Heart left ventricle (tissue), 16 donors: ENCODE measurements around the gene SMIM21. TPM values are rescaled to one million over a fixed set of nuclear protein-coding genes. Genes with fewer than 3 reads are reported as not detected.

Experiments used
- ATAC-seq, 4 donors: fragments of 200-7000 bp; cut with Tn5 transposase; one replicate each; pipeline ENCODE4 v1.9.1; 2020 to 2022; ENCODE audit warnings: moderate library complexity in 4 of 4, mild to moderate bottlenecking in 3 of 4, moderate number of reproducible peaks in 1 of 4
- DNase-seq, 5 donors: peaks; one replicate each; pipeline ENCODE4 v3.0.0-alpha.2; 2020
- H3K27ac ChIP-seq, 12 donors: fragments of 200-600 bp; sonication (generic) in 4 of 12; one replicate each; pipeline versions ENCODE4 v1.5.0 to v1.8.0; 2016 to 2022; ENCODE audit warnings: mild to moderate bottlenecking in 2 of 12
- H3K27me3 ChIP-seq, 9 donors: fragments of 200-600 bp; sonication (generic) in 2 of 9; one replicate each; pipeline versions ENCODE4 v1.5.1 to v1.8.0; 2016 to 2022; ENCODE audit warnings: mild to moderate bottlenecking in 3 of 9
- H3K36me3 ChIP-seq, 9 donors: fragments of 200-600 bp; sonication (generic) in 2 of 9; one replicate each; pipeline versions ENCODE4 v1.5.0 to v1.8.0; 2018 to 2022; ENCODE audit warnings: mild to moderate bottlenecking in 2 of 9
- H3K4me1 ChIP-seq, 12 donors: fragments of 200-600 bp; sonication (generic) in 4 of 12; one replicate each; pipeline versions ENCODE4 v1.5.0 to v1.8.0; 2016 to 2022; ENCODE audit warnings: mild to moderate bottlenecking in 3 of 12
- H3K4me3 ChIP-seq, 12 donors: fragments of 200-600 bp; sonication (generic) in 4 of 12; one replicate each; pipeline versions ENCODE4 v1.5.0 to v1.8.0; 2017 to 2022; ENCODE audit warnings: mild to moderate bottlenecking in 9 of 12, moderate library complexity in 4 of 12
- H3K9me3 ChIP-seq, 12 donors: fragments of 200-600 bp; sonication (generic) in 4 of 12; one replicate each; pipeline versions ENCODE4 v1.5.0 to v1.8.0; 2016 to 2022; ENCODE audit warnings: mild to moderate bottlenecking in 1 of 12
- POLR2A ChIP-seq, 2 donors: fragments of 450-650 bp; IDR thresholded peaks; one replicate each; pipeline ENCODE4 v1.6.1; 2017; ENCODE audit warnings: antibody characterized with exemption in 2 of 2, mild to moderate bottlenecking in 2 of 2, moderate library complexity in 2 of 2
- WGBS, 4 donors: extraction: QIAGEN DNeasy Blood & Tissue Kit in 2 of 4; methylation state at CpG; one replicate each; pipeline versions ENCODE4 v1.1.5 to v1.1.7; 2013 to 2018; 5-methylcytosine and 5-hydroxymethylcytosine counted together
- intact Hi-C, 10 donors: fragments of 100-400 bp; cut with DNase I; formaldehyde crosslinking; loops; one replicate each; pipeline versions ENCODE4 v1.11.1 to v1.14.2; 2022
- polyA plus RNA-seq, 2 donors: library from polyadenylated mRNA; stranded (reverse); fragments of 200-250 nt; gene quantifications; one replicate each; pipeline ENCODE4 v1.2.3, GENCODE V29; 2013
- total RNA-seq, 9 donors: library from RNA; depleted of rRNA in 2 of 9; stranded (reverse); fragments of >200 nt in 2 of 9; fragmentation: NEBNext Ultra II Directional in 3 of 9; extraction: Animal tissue kit (Norgen Biotek cat#: 25700) in 3 of 9; gene quantifications; one replicate each; pipeline versions ENCODE4 v1.1.0 to v1.2.4, GENCODE V29; 2016 to 2023
- TF ChIP-seq, protein P1 (sequence below), 12 donors: fragments of 200-600 bp; sonication (generic) in 4 of 12; IDR thresholded peaks; one replicate each; pipeline versions ENCODE4 v1.5.0 to v1.8.0; 2018 to 2022; ENCODE audit warnings: antibody characterized with exemption in 12 of 12, mild to moderate bottlenecking in 5 of 12
- donor health status: ischemic (EF 13 %, LVEDD 7.1; RV severe dilation, severe dysfunction).
- donor health status: healthy with polysubstance abuse.
- donor health status: DM: no; HTN: yes; CAD: no.
- donor health status: DM: no; HTN: no; CAD: no.
- donor health status: ischemic (EF 25% LVEDD 6.9; RV normal size, moderate dysfunction).
- donor health status: ischemic (EF 25% LVEDD 5.7; RV mildly dilated, moderate dysfunction).
- donor health status: healthy.
- donor health status: DM: yes; HTN: yes; CAD: no.
- donor health status: ischemic (EF 35%, LVEDD 5.7; RV mildly dilated, moderate dysfunction).
- donor health status: nonischemic (EF 11% LVEDD 7.7; RV severe dilation, severe dysfunction).
- donor health status: DM: yes; HTN: yes; CAD: no.
- donor health status: PGD.
- donor health status: ischemic (EF 29% LVEDD 5.4; RV normal size, mild dysfunction).
- donor health status: nonischemic (EF 23%, LVEDD 6.1; RV moderate dilation, normal function).

Gene SMIM21
- total and polyA plus RNA-seq, 11 donors, result not detected

DNA sequence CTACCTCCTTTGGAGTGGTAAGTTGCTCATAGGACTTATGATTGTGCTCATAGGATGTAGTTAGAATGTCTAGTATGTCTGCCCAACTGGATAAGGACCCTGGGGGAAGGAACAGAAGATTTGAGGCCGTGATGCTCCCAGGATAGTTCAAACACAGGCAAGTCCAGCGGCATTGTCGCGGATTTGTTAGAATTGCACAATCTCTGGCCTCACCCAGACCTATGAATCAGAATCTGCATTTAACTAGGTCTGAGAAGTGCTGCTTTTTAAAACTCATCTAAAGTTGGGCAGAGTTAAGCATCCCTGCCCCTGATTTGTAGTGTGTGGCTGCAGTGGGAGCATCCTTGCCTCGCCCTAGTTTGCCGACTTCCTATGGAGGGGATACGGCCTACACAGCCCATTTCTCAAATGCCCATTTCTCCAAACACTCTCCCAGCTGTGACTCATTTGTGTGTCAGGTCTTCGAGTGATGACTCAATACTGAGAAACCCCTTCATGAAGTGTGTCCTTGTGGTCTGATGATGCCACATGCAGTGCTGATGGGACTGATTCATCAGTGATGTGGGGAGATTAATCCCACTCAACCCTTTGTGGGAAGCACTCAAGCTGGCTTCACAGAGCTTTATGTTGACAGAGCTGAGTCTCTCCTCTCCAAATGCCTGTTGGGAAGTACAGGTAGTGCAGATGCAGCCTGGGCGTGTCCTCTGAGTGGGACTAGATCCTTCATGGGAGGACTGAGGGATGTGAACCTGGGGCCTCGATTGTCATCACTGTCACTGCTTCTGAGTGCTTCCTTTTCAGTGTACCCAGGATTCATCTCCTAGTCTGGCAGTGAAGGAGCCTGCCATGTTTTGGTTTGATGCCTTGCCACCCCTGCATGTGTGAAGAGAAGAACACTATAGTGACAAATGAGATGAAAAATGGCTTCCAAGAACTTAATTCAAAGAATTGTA, 18.7 kb downstream of the SMIM21 start:
- Histone ChIP-seq H3K9me3 (no peaks in the 10 kb centered on the region), H3K4me1 (no peaks in the 10 kb centered on the region), H3K4me3 (no peak overlapping the region), H3K27ac (no peak overlapping the region), H3K36me3 (no peaks in the 10 kb centered on the region), H3K27me3 (no peaks in the 10 kb centered on the region)
- no peak for DNase-seq
- TF ChIP-seq, protein P1, sequence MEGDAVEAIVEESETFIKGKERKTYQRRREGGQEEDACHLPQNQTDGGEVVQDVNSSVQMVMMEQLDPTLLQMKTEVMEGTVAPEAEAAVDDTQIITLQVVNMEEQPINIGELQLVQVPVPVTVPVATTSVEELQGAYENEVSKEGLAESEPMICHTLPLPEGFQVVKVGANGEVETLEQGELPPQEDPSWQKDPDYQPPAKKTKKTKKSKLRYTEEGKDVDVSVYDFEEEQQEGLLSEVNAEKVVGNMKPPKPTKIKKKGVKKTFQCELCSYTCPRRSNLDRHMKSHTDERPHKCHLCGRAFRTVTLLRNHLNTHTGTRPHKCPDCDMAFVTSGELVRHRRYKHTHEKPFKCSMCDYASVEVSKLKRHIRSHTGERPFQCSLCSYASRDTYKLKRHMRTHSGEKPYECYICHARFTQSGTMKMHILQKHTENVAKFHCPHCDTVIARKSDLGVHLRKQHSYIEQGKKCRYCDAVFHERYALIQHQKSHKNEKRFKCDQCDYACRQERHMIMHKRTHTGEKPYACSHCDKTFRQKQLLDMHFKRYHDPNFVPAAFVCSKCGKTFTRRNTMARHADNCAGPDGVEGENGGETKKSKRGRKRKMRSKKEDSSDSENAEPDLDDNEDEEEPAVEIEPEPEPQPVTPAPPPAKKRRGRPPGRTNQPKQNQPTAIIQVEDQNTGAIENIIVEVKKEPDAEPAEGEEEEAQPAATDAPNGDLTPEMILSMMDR (IDR thresholded peaks at IDR 0.05), result no peak
- TF ChIP-seq POLR2A (IDR thresholded peaks at IDR 0.05), result no peak
- WGBS, 4 donors, result 89 to 93% (median 93%) methylated on average over 10 of the region's 10 CpGs
- peak in 1 of 4 donors; percentile 46 for ATAC-seq
- intact Hi-C loops, result no loop called here

DNA sequence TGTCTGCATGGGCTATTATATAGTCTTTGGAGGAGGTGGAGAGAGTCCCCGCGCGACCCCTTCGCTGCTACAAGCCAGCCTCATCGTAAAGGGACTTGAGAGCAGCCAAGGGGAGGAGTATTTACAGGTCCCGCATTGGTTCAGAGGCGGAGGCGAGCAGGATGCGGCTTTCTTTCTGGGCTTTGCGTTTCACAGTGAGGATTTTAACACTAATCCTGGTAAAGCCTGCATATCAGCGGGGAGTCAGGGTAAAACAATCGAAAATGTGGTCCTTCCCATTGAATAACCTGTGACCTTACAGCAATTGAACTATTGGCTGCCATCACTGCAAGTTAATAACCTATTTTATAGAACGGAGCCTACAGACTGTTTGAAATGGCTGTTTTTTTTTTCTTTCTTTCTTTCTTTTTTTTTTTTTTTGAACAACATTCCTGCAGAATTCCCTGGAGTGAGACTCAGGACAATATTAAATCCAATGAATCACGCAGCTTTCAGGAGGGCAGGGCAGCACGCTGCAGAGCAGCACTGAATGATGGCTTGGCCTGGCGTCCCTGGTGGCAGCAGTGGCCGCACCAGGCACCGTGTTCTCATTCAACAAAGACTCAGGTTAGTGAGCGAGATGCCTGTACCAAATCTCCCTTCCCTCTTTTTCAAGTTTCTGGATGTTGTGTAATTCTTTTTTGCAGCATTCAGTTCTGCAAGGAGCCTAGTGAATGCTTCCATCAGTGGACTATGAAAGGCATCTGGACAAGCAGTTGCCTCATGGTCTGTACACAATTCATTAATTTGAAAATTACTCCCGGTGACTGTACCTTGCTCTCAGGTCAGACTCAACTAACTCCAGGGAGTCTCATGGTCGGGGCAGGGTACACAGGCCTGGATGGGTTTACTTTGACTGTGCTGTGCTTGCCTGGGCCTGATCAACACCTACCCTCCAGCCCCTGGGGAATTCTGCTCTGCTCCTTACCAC, 19.8 kb downstream of the SMIM21 start:
- TF ChIP-seq POLR2A (IDR thresholded peaks at IDR 0.05), result no peak
- TF ChIP-seq, protein P1 (IDR thresholded peaks at IDR 0.05), result no peak
- DNase-seq (no peak), ATAC-seq (peak in 1 of 4 donors; percentile 31)
- H3K36me3 ChIP-seq, result no peaks in the 10 kb centered on the region
- H3K27ac ChIP-seq, result no peak overlapping the region
- no peaks in the 10 kb centered on the region for H3K4me1 ChIP-seq
- intact Hi-C loops, result no loop called here
- H3K9me3 ChIP-seq, result no peaks in the 10 kb centered on the region
- WGBS, 4 donors, result 62 to 74% (median 71%) methylated on average over 21 of the region's 21 CpGs
- H3K27me3 ChIP-seq, result no peaks in the 10 kb centered on the region
- peak overlapping the region in 3 of 12 donors; percentile 2 to 17 (median 10) for H3K4me3 ChIP-seq

DNA sequence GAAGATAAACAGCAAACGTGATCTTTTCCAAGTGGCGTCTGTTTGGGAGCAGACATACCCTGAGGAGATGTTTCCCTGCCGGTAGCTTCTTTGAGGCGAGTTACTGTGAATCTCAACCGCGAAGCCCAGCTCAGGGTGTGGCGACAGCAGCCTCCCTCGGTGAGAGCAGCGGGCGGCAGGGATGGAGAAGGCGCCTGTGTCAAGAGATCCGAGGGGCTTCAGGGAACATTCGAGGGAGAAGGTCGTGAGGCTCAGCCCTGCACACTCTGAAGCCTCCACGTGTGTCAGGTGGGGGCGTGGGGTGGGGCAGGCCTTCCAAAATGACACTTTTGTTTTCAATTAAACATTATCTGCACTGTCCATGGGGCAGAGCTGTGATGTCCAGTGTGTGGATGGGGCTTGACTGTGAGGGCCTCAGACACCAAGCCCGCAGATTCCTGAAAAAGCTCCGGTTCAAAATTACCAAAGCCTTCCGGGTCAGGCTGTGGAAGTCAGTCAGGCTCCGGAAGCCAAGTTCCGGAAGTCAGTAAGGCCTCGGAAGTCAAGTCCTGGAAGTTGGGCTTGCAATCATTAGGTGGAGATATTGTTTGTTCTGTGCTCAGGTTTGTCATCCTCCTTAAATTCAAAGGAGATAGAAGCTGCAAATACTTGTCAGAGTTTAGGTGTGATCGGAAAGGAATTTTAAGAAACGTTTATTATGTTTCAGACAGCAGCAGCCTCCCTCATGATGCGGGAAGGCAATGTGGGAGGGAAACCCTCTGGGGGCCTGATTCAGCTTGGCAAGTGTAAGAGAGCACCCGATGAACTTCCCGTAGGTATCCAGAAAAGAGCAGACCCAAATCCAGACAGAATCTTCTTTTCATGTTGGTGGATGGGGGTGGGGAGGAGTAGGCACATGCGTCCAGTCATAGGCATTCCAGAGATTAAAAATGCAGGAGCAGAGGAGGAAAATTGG, 20.7 kb downstream of the SMIM21 start:
- Histone ChIP-seq H3K27ac (no peak overlapping the region), H3K9me3 (no peaks in the 10 kb centered on the region), H3K4me3 (peak overlapping the region in 3 of 12 donors; percentile 2 to 17 (median 10)), H3K4me1 (no peaks in the 10 kb centered on the region), H3K27me3 (no peaks in the 10 kb centered on the region), H3K36me3 (no peaks in the 10 kb centered on the region)
- WGBS, 4 donors, result 75 to 83% (median 80%) methylated on average over 28 of the region's 28 CpGs
- intact Hi-C loops, result no loop called here
- TF ChIP-seq, protein P1 (IDR thresholded peaks at IDR 0.05), result no peak
- TF ChIP-seq POLR2A (IDR thresholded peaks at IDR 0.05), result no peak
- ATAC-seq (no peak), DNase-seq (no peak)
